Measurements from ENCODE around the gene TMEM132A.

DNA sequence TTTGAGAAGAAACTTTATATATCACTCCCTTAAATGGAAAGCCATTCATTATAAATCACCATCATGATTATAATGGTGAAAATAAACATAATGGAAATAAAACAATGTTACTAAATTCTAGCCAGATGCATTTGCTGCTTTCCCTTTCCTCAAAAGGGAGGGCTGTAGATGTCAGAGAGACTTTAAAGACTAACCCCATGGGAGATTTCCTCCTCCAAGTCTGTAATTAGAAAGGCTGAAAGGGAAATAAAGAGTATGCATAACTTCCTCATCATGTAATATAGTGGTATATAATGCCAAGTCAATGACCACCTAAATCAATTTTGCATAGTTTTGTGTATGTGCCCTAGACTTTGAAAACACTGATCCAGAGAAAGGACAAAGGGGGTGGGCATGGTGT lies 53.6 kb downstream of the TMEM132A start:
- TF ChIP-seq, protein P1, sequence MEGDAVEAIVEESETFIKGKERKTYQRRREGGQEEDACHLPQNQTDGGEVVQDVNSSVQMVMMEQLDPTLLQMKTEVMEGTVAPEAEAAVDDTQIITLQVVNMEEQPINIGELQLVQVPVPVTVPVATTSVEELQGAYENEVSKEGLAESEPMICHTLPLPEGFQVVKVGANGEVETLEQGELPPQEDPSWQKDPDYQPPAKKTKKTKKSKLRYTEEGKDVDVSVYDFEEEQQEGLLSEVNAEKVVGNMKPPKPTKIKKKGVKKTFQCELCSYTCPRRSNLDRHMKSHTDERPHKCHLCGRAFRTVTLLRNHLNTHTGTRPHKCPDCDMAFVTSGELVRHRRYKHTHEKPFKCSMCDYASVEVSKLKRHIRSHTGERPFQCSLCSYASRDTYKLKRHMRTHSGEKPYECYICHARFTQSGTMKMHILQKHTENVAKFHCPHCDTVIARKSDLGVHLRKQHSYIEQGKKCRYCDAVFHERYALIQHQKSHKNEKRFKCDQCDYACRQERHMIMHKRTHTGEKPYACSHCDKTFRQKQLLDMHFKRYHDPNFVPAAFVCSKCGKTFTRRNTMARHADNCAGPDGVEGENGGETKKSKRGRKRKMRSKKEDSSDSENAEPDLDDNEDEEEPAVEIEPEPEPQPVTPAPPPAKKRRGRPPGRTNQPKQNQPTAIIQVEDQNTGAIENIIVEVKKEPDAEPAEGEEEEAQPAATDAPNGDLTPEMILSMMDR (conservative IDR thresholded peaks at IDR 0.05): no peak
- TF ChIP-seq ZFX (IDR thresholded peaks at IDR 0.05): no peak
